ENCODE measurements around the gene TSPEAR.

DNA sequence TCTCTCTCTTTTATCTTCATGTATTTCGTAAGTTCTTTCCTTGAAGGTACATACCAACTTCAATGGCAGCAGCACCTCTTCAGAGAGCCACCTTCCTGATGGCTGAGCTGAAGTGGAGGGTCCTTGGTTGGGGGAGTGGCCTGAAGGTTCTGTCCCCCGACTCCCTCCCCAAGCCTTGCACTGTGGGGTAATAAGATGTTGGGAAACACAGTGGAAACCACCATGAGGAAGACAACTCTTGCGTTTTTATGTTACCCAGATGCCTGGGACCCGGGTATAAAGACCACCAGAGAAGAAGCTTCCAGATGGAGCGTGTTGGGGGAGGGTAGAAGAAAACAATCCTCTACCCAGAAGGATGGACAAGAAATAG is 52.8 kb downstream of the TSPEAR start:
- TF ChIP-seq SIN3A (IDR thresholded peaks at IDR 0.05; ENCODE audit: borderline replicate concordance, insufficient read depth, low read length) (no peak), TAF1 (IDR thresholded peaks at IDR 0.05; ENCODE audit: borderline replicate concordance, insufficient read depth, low read length) (no peak), POLR2AphosphoS5 (IDR thresholded peaks at IDR 0.05; ENCODE audit: low read depth, low read length) (no peak)

Measured in PFSK-1 (cell line).